Measurements from ENCODE around the gene MAST4.

The MAST4 gene

GRCh38 chr5:66979738-66980137 lies 383.5 kb downstream of the MAST4 start:
- Histone ChIP-seq H3K36me3 (ENCODE audit: control insufficient read depth in 1 of 2, insufficient read depth in 2 of 2, low read depth in 1 of 2, low read length in 2 of 2) (no peaks in the 10 kb centered on the region), H2AFZ (ENCODE audit: low read depth, low read length) (no peak overlapping the region), H3K23ac (ENCODE audit: low read length in 2 of 2) (no peak overlapping the region), H3K27me3 (ENCODE audit: control insufficient read depth in 1 of 2, insufficient read depth in 1 of 2, low read length in 2 of 2) (no peaks in the 10 kb centered on the region), H3K79me1 (replicated peaks; ENCODE audit: low read length, poor library complexity, severe bottlenecking) (peaks cover 10% of the 10 kb centered on the region), H3K14ac (ENCODE audit: low read length in 2 of 2) (no peak overlapping the region), H4K8ac (ENCODE audit: low read length) (no peak overlapping the region), H3K4me1 (ENCODE audit: control insufficient read depth, insufficient read depth, low read depth, low read length) (no peaks in the 10 kb centered on the region), H3K4me3 (ENCODE audit: insufficient read depth in 1 of 2, low read depth in 1 of 2, low read length in 2 of 2) (no peak overlapping the region), H3K4ac (ENCODE audit: low read depth in 1 of 2, low read length in 2 of 2) (no peak overlapping the region), H3K18ac (ENCODE audit: low read depth in 1 of 2, low read length in 2 of 2) (no peak overlapping the region), H4K91ac (ENCODE audit: low read length) (no peak overlapping the region), H3K27ac (ENCODE audit: low read length, poor library complexity, severe bottlenecking) (no peak overlapping the region), H2BK15ac (ENCODE audit: low read depth, poor library complexity, severe bottlenecking) (no peak overlapping the region), H2AK5ac (ENCODE audit: low read length, severe bottlenecking) (no peak overlapping the region), H3K9ac (ENCODE audit: low read length) (no peak overlapping the region), H2BK5ac (ENCODE audit: low read depth, low read length, poor library complexity, severe bottlenecking) (no peak overlapping the region), H2BK120ac (ENCODE audit: low read depth, low read length) (no peak overlapping the region), H2BK12ac (ENCODE audit: low read length in 2 of 2) (no peak overlapping the region), H3K9me3 (ENCODE audit: control insufficient read depth, low read length) (no peaks in the 10 kb centered on the region), H3K4me2 (ENCODE audit: low read length, poor library complexity, severe bottlenecking) (no peak overlapping the region)
- DNase-seq = no peak
- WGBS = 90% methylated on average over 2 of the region's 3 CpGs

GRCh38 chr5:66981266-66982055 lies 385.3 kb downstream of the MAST4 start:
- Histone ChIP-seq H2BK12ac (ENCODE audit: low read length in 2 of 2) (no peak overlapping the region), H2BK120ac (ENCODE audit: low read depth, low read length) (no peak overlapping the region), H3K14ac (ENCODE audit: low read length in 2 of 2) (no peak overlapping the region), H3K4me1 (ENCODE audit: control insufficient read depth, insufficient read depth, low read depth, low read length) (peaks cover 2% of the 10 kb centered on the region), H3K18ac (ENCODE audit: low read depth in 1 of 2, low read length in 2 of 2) (no peak overlapping the region), H2BK5ac (ENCODE audit: low read depth, low read length, poor library complexity, severe bottlenecking) (no peak overlapping the region), H3K4me3 (ENCODE audit: insufficient read depth in 1 of 2, low read depth in 1 of 2, low read length in 2 of 2) (no peak overlapping the region), H3K27ac (ENCODE audit: low read length, poor library complexity, severe bottlenecking) (no peak overlapping the region), H2BK15ac (ENCODE audit: low read depth, poor library complexity, severe bottlenecking) (no peak overlapping the region), H4K91ac (ENCODE audit: low read length) (no peak overlapping the region), H3K4ac (ENCODE audit: low read depth in 1 of 2, low read length in 2 of 2) (no peak overlapping the region), H2AK5ac (ENCODE audit: low read length, severe bottlenecking) (no peak overlapping the region), H3K27me3 (ENCODE audit: control insufficient read depth in 1 of 2, insufficient read depth in 1 of 2, low read length in 2 of 2) (no peaks in the 10 kb centered on the region), H2AFZ (ENCODE audit: low read depth, low read length) (no peak overlapping the region), H4K8ac (ENCODE audit: low read length) (no peak overlapping the region), H3K79me1 (replicated peaks; ENCODE audit: low read length, poor library complexity, severe bottlenecking) (peaks cover 10% of the 10 kb centered on the region), H3K4me2 (ENCODE audit: low read length, poor library complexity, severe bottlenecking) (no peak overlapping the region), H3K23ac (ENCODE audit: low read length in 2 of 2) (no peak overlapping the region), H3K9ac (ENCODE audit: low read length) (no peak overlapping the region), H3K9me3 (ENCODE audit: control insufficient read depth, low read length) (no peaks in the 10 kb centered on the region), H3K36me3 (ENCODE audit: control insufficient read depth in 1 of 2, insufficient read depth in 2 of 2, low read depth in 1 of 2, low read length in 2 of 2) (no peaks in the 10 kb centered on the region)
- no peak for DNase-seq
- WGBS = 92% methylated on average over 3 of the region's 5 CpGs

GRCh38 chr5:66982056-66982387 lies 385.8 kb downstream of the MAST4 start:
- Histone ChIP-seq H3K9me3 (ENCODE audit: control insufficient read depth, low read length) (no peaks in the 10 kb centered on the region), H3K27me3 (ENCODE audit: control insufficient read depth in 1 of 2, insufficient read depth in 1 of 2, low read length in 2 of 2) (no peaks in the 10 kb centered on the region), H2BK12ac (ENCODE audit: low read length in 2 of 2) (no peak overlapping the region), H3K14ac (ENCODE audit: low read length in 2 of 2) (no peak overlapping the region), H2BK15ac (ENCODE audit: low read depth, poor library complexity, severe bottlenecking) (no peak overlapping the region), H2AFZ (ENCODE audit: low read depth, low read length) (no peak overlapping the region), H3K36me3 (ENCODE audit: control insufficient read depth in 1 of 2, insufficient read depth in 2 of 2, low read depth in 1 of 2, low read length in 2 of 2) (no peaks in the 10 kb centered on the region), H3K4me3 (ENCODE audit: insufficient read depth in 1 of 2, low read depth in 1 of 2, low read length in 2 of 2) (no peak overlapping the region), H3K9ac (ENCODE audit: low read length) (no peak overlapping the region), H3K4me1 (ENCODE audit: control insufficient read depth, insufficient read depth, low read depth, low read length) (peaks cover 5% of the 10 kb centered on the region), H3K27ac (ENCODE audit: low read length, poor library complexity, severe bottlenecking) (no peak overlapping the region), H3K23ac (ENCODE audit: low read length in 2 of 2) (no peak overlapping the region), H3K4ac (ENCODE audit: low read depth in 1 of 2, low read length in 2 of 2) (no peak overlapping the region), H2BK5ac (ENCODE audit: low read depth, low read length, poor library complexity, severe bottlenecking) (no peak overlapping the region), H4K8ac (ENCODE audit: low read length) (no peak overlapping the region), H3K18ac (ENCODE audit: low read depth in 1 of 2, low read length in 2 of 2) (no peak overlapping the region), H4K91ac (ENCODE audit: low read length) (no peak overlapping the region), H2BK120ac (ENCODE audit: low read depth, low read length) (no peak overlapping the region), H3K79me1 (replicated peaks; ENCODE audit: low read length, poor library complexity, severe bottlenecking) (peaks cover 10% of the 10 kb centered on the region), H2AK5ac (ENCODE audit: low read length, severe bottlenecking) (no peak overlapping the region), H3K4me2 (ENCODE audit: low read length, poor library complexity, severe bottlenecking) (no peak overlapping the region)
- 100% methylated on average over 2 of the region's 4 CpGs for whole genome bisulfite sequencing
- DNase-seq = no peak

- no peak overlapping the region for H2BK120ac ChIP-seq (ENCODE audit: low read depth, low read length)
Measured at GRCh38 chr5:66982470-66982869, 386.3 kb downstream of the MAST4 start.

More at GRCh38 chr5:66982470-66982869, 386.3 kb downstream of the MAST4 start:
- Histone ChIP-seq H3K9ac (ENCODE audit: low read length) (no peak overlapping the region), H4K8ac (ENCODE audit: low read length) (no peak overlapping the region), H3K14ac (ENCODE audit: low read length in 2 of 2) (no peak overlapping the region), H2AK5ac (ENCODE audit: low read length, severe bottlenecking) (no peak overlapping the region), H3K36me3 (ENCODE audit: control insufficient read depth in 1 of 2, insufficient read depth in 2 of 2, low read depth in 1 of 2, low read length in 2 of 2) (no peaks in the 10 kb centered on the region), H2BK15ac (ENCODE audit: low read depth, poor library complexity, severe bottlenecking) (no peak overlapping the region), H3K27me3 (ENCODE audit: control insufficient read depth in 1 of 2, insufficient read depth in 1 of 2, low read length in 2 of 2) (no peaks in the 10 kb centered on the region), H3K9me3 (ENCODE audit: control insufficient read depth, low read length) (no peaks in the 10 kb centered on the region), H4K91ac (ENCODE audit: low read length) (no peak overlapping the region), H3K79me1 (replicated peaks; ENCODE audit: low read length, poor library complexity, severe bottlenecking) (peaks cover 10% of the 10 kb centered on the region), H3K4ac (ENCODE audit: low read depth in 1 of 2, low read length in 2 of 2) (no peak overlapping the region), H2AFZ (ENCODE audit: low read depth, low read length) (no peak overlapping the region), H3K27ac (ENCODE audit: low read length, poor library complexity, severe bottlenecking) (no peak overlapping the region), H2BK5ac (ENCODE audit: low read depth, low read length, poor library complexity, severe bottlenecking) (no peak overlapping the region), H3K4me1 (ENCODE audit: control insufficient read depth, insufficient read depth, low read depth, low read length) (peaks cover 5% of the 10 kb centered on the region), H3K4me2 (ENCODE audit: low read length, poor library complexity, severe bottlenecking) (no peak overlapping the region), H3K18ac (ENCODE audit: low read depth in 1 of 2, low read length in 2 of 2) (no peak overlapping the region), H3K4me3 (ENCODE audit: insufficient read depth in 1 of 2, low read depth in 1 of 2, low read length in 2 of 2) (no peak overlapping the region), H3K23ac (ENCODE audit: low read length in 2 of 2) (no peak overlapping the region), H2BK12ac (ENCODE audit: low read length in 2 of 2) (no peak overlapping the region)
- no peak for DNase-seq
- over 99% methylated on average over 5 of the region's 5 CpGs for WGBS
